KMS-11 (cell line): Measurements from ENCODE around the gene SMAD3.

Source experiments
- H2AFZ ChIP-seq: fragments of 200-600 bp; sonication (generic); 2 replicates; pipeline ENCODE4 v1.6.1; 2016; ENCODE audit warnings: antibody characterized with exemption, mixed run types, low read depth
- H3K27ac ChIP-seq: fragments of 200-600 bp; sonication (generic); 2 replicates; pipeline ENCODE4 v1.6.1; 2016; ENCODE audit warnings: mild to moderate bottlenecking, mixed run types
- H3K27me3 ChIP-seq: fragments of 200-600 bp; sonication (generic); 2 replicates; pipeline ENCODE4 v1.6.1; 2017; ENCODE audit warnings: mild to moderate bottlenecking, low read depth, mixed run types, moderate library complexity; ENCODE audit not compliant: insufficient read depth
- H3K36me3 ChIP-seq: fragments of 200-600 bp; sonication (generic); 2 replicates; pipeline ENCODE4 v1.6.1; 2017; ENCODE audit warnings: mild to moderate bottlenecking, mixed run types; ENCODE audit not compliant: insufficient read depth
- H3K4me1 ChIP-seq: fragments of 200-600 bp; sonication (generic); 2 replicates; pipeline ENCODE4 v1.6.1; 2016; ENCODE audit warnings: mild to moderate bottlenecking, low read depth, mixed run types; ENCODE audit not compliant: poor library complexity, severe bottlenecking
- H3K4me2 ChIP-seq: fragments of 200-600 bp; sonication (generic); 2 replicates; pipeline ENCODE4 v1.7.0; 2016; ENCODE audit warnings: mild to moderate bottlenecking, mixed run types
- H3K4me3 ChIP-seq: fragments of 200-600 bp; sonication (generic); IDR thresholded peaks from 2 replicates; pipeline ENCODE4 v1.6.1; 2017; ENCODE audit warnings: low read depth, low read length, mixed read lengths; ENCODE audit not compliant: insufficient read depth
- H3K79me2 ChIP-seq: fragments of 200-600 bp; sonication (generic); 2 replicates; pipeline ENCODE4 v1.6.1; 2016; ENCODE audit warnings: low read depth, mixed run types; ENCODE audit not compliant: insufficient read depth
- H3K9ac ChIP-seq: fragments of 200-600 bp; sonication (generic); 2 replicates; pipeline ENCODE4 v1.6.1; 2016; ENCODE audit warnings: mild to moderate bottlenecking, mixed run types
- H4K20me1 ChIP-seq: fragments of 200-600 bp; sonication (generic); 2 replicates; pipeline ENCODE4 v1.6.1; 2016; ENCODE audit warnings: mild to moderate bottlenecking, mixed run types; ENCODE audit not compliant: insufficient read depth
- TF ChIP-seq, protein P1 (sequence below): fragments of 200-600 bp; sonication (generic); conservative IDR thresholded peaks from 2 replicates; pipeline ENCODE4 v1.6.1; 2017; ENCODE audit warnings: low read depth, mild to moderate bottlenecking, antibody characterized with exemption, low read length, moderate library complexity, mixed read lengths

SMAD3 gene

DNA sequence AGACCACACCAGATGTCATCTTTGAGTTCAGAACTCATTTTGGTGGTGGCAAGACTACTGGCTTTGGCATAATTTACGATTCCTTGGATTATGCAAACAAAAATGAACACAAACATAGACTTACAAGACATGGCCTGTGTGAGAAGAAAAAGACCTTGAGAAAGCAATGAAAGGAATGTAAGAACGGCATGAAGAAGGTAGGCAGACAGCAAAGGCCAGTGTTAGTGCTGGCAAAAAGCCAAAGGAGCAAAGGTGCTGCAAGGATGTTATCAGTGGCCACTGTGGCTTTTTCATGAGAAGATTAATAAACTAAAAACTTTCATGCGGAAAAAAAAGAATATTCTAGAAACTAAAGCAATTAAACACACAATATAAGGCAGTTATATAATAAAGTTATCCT is 167.2 kb downstream of the SMAD3 start:
- H3K9ac ChIP-seq, result no peak overlapping the region
- H3K36me3 ChIP-seq, result no peaks in the 10 kb centered on the region
- no peak overlapping the region for H3K4me2 ChIP-seq
- no peak overlapping the region for H3K27ac ChIP-seq
- no peak overlapping the region for H2AFZ ChIP-seq
- H4K20me1 ChIP-seq, result 0 out of 2 replicates have a peak, but pooled peaks cover 3% of the 10 kb centered on the region
- H3K4me1 ChIP-seq, result no peaks in the 10 kb centered on the region
- peaks cover 4% of the 10 kb centered on the region; the same call in 1 of the 2 replicates for H3K79me2 ChIP-seq
- no peak overlapping the region for H3K4me3 ChIP-seq
- TF ChIP-seq, protein P1, sequence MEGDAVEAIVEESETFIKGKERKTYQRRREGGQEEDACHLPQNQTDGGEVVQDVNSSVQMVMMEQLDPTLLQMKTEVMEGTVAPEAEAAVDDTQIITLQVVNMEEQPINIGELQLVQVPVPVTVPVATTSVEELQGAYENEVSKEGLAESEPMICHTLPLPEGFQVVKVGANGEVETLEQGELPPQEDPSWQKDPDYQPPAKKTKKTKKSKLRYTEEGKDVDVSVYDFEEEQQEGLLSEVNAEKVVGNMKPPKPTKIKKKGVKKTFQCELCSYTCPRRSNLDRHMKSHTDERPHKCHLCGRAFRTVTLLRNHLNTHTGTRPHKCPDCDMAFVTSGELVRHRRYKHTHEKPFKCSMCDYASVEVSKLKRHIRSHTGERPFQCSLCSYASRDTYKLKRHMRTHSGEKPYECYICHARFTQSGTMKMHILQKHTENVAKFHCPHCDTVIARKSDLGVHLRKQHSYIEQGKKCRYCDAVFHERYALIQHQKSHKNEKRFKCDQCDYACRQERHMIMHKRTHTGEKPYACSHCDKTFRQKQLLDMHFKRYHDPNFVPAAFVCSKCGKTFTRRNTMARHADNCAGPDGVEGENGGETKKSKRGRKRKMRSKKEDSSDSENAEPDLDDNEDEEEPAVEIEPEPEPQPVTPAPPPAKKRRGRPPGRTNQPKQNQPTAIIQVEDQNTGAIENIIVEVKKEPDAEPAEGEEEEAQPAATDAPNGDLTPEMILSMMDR, result no peak
- no peaks in the 10 kb centered on the region for H3K27me3 ChIP-seq

DNA sequence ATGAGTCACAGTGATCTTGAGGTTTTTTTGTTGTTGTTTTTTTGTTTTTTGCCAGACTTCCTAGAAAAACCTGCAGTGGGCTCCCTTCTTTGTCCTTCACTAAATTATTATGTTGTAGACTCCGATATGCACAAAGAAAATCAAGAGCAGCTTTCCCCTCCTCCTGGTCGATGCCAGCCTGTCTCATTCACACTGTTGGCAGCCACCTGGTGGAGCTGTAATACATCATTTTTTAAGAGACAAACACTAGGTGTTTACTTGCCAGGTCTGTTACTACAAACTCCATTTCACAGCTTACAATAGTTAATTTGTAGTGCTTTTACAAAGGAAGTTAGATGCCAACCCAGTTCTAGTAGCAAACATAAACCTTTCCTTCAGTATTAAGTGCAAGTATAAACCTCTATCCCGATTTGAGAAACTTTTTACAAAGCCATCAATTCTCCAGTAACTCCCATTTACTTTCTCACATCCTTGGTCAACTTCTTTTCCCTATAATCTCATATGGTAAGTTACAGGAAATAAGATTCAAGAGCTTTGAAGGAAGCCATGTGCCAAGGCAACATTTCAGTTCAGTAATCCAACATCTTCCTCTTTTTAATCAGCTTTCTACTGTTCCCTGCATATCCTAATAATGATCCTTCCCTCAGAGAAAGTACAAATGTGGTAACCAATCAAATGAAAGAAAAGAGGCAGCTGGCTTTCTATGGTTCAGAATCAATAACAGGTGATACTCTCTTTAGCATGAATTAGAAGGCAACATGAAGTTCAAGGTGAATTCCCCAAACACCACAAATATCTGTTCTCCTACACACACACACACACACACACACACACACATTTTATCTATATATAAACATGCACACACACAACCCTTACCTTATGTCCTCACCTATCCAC is 175.1 kb downstream of the SMAD3 start:
- peak overlapping the region; percentile 67; the same call in 1 of the 2 replicates for H3K27ac ChIP-seq
- peak overlapping the region; percentile 96 for H3K4me2 ChIP-seq
- no peaks in the 10 kb centered on the region for H3K27me3 ChIP-seq
- H4K20me1 ChIP-seq, result 0 out of 2 replicates have a peak, but pooled peaks cover 8% of the 10 kb centered on the region
- no peak overlapping the region for H3K9ac ChIP-seq
- TF ChIP-seq, protein P1, result peak; percentile 53
- peaks cover 45% of the 10 kb centered on the region for H3K4me1 ChIP-seq
- no peaks in the 10 kb centered on the region for H3K36me3 ChIP-seq
- no peak overlapping the region for H3K4me3 ChIP-seq
- H3K79me2 ChIP-seq, result peaks cover 67% of the 10 kb centered on the region
- H2AFZ ChIP-seq, result no peak overlapping the region

DNA sequence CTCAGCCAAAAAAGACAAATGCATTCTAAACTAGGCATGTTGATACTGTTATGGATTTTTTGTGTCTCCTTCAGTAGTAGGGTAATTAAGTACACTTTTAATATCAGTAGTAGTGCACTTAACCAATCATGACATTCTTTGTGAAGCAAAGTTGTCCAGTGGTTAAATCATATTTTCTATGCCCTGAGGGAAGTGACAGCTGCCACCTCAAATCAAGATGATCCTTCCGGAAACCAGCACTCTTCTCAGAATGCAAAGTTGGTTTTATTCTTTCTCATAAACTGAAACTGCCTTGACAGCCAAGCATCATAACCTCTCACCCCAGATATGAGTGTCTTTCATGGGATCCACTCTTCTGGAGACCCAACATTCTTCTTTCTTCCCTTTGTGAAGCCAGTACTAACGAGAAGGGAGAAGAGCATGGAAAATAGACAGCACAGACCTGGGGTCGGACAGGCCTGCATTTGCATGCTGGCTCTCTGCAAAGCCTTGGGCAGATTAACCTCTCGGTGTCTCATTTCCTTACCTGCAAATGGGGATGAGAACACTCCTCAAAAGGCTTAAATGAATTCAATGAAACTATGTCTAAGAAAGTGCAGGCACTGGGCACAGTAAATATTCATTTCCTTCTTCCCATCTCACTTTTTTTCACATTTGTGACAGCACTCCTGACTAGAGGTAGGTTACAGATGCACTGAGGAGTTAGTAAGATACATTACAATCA is 175.9 kb downstream of the SMAD3 start:
- Histone ChIP-seq H3K27ac (peak overlapping the region; percentile 67), H3K79me2 (peaks cover 74% of the 10 kb centered on the region), H2AFZ (no peak overlapping the region), H3K9ac (no peak overlapping the region), H3K36me3 (no peaks in the 10 kb centered on the region), H4K20me1 (0 out of 2 replicates have a peak, but pooled peaks cover 8% of the 10 kb centered on the region), H3K4me3 (no peak overlapping the region), H3K27me3 (no peaks in the 10 kb centered on the region), H3K4me2 (peak overlapping the region; percentile 96), H3K4me1 (peaks cover 45% of the 10 kb centered on the region)
- TF ChIP-seq, protein P1, result no peak

DNA sequence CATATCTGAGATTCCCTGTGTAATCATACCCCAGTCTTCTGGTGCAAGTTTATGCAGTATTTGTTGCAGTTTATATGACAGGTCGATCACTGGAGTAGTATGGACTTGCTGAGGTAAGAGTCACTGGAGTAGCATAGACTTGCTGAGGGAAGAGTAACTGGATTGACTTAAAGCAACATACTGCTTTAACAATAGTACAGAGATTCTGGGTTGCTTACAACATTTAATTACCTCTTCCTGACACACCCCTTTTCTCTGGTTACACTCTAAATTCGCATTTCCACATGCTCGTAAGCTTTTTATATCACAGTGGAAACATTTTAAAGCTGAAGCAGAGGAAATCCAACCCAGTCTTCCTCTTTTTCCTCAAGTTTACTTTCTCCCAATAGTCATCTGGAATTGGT is 177.3 kb downstream of the SMAD3 start:
- H3K4me2 ChIP-seq, result no peak overlapping the region
- no peak overlapping the region for H3K9ac ChIP-seq
- no peak overlapping the region for H2AFZ ChIP-seq
- TF ChIP-seq, protein P1, result no peak
- no peak overlapping the region for H3K27ac ChIP-seq
- H3K79me2 ChIP-seq, result peaks cover 81% of the 10 kb centered on the region
- peaks cover 45% of the 10 kb centered on the region for H3K4me1 ChIP-seq
- no peak overlapping the region for H3K4me3 ChIP-seq
- no peaks in the 10 kb centered on the region for H3K36me3 ChIP-seq
- 0 out of 2 replicates have a peak, but pooled peaks cover 4% of the 10 kb centered on the region for H4K20me1 ChIP-seq
- no peaks in the 10 kb centered on the region for H3K27me3 ChIP-seq
